ENCODE data around the gene JOSD2.
A peak's percentile ranks its signal among the peaks of the same experiment; 100 is the strongest.

Gene JOSD2

GRCh38 chr19:50511069-50511822, at the start of gene JOSD2:
Gene JOSD2 (minus strand): TSS chr19:50511191. CDS start chr19:50510431, 760 bp downstream.
- DNase-seq: peak; percentile 95 to 96

- DNase-seq: no peak
Observed at GRCh38 chr19:50559636-50560035, 48.6 kb upstream of the JOSD2 start.

- DNase-seq: no peak
Observed at GRCh38 chr19:50558449-50558848, 47.5 kb upstream of the JOSD2 start.

GRCh38 chr19:50558039-50558438, 47.0 kb upstream of the JOSD2 start:
- no peak for DNase-seq

- no peak for DNase-seq
Observed at GRCh38 chr19:50557009-50557613, 46.1 kb upstream of the JOSD2 start.

GRCh38 chr19:50556282-50557008, 45.5 kb upstream of the JOSD2 start:
- peak; percentile 42 to 48 for DNase-seq

GRCh38 chr19:50555450-50556281, 44.7 kb upstream of the JOSD2 start:
- peak in 1 of 2 experiments; percentile 28 for DNase-seq

GRCh38 chr19:50555033-50555432, 44.0 kb upstream of the JOSD2 start:
- no peak for DNase-seq

GRCh38 chr19:50554212-50554611, 43.2 kb upstream of the JOSD2 start:
- no peak for DNase-seq

- DNase-seq: no peak
Observed at GRCh38 chr19:50553134-50553703, 42.2 kb upstream of the JOSD2 start.

GRCh38 chr19:50552540-50552939, 41.5 kb upstream of the JOSD2 start:
- DNase-seq: no peak

GRCh38 chr19:50551715-50552187, 40.8 kb upstream of the JOSD2 start:
- DNase-seq: no peak

- DNase-seq: no peak
Observed at GRCh38 chr19:50551034-50551714, 40.2 kb upstream of the JOSD2 start.

- DNase-seq: no peak
Observed at GRCh38 chr19:50550594-50550966, 39.6 kb upstream of the JOSD2 start.

- no peak for DNase-seq
Observed at GRCh38 chr19:50549927-50550593, 39.1 kb upstream of the JOSD2 start.

GRCh38 chr19:50549059-50549926, 38.3 kb upstream of the JOSD2 start:
- no peak for DNase-seq

- no peak for DNase-seq
Observed at GRCh38 chr19:50548191-50549058, 37.4 kb upstream of the JOSD2 start.

GRCh38 chr19:50547385-50548190, 36.6 kb upstream of the JOSD2 start:
- no peak for DNase-seq

Data from SW 1271 (cell line).